ENCODE results near the gene PKDREJ.

DNA sequence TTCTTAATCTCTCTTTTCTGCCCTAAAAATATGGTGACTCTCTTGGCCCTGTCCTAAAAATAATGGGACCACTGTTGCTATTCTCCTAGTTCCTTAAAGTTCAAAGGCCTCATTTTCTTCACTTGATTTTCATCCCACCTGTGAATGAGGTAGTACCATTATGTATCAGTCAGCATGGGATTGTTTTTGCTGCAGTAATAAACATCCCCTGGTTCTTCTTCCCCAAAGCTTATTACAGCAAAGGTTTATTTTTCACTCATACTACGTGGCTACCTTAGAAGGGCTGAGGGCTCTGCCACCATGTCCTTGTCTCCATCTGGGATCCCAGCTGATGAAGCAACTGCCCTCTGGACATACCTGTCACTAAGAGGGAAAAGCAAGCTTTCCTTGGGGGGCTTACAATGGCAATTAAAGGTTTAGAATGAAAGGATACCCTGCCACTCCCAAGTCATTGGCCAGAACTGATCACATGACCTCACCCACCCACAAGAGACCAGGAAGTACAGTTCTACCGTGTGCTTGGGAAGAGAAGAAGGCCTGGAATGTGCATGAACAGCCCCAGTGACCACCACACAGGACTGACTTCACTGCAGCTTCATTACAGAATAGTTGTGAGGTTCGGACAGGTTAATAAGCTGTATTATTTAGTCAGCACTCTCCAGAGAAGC is 12.4 kb upstream of the PKDREJ start:
- TF ChIP-seq POLR2A (IDR thresholded peaks at IDR 0.05) = no peak
- TF ChIP-seq, protein P1, sequence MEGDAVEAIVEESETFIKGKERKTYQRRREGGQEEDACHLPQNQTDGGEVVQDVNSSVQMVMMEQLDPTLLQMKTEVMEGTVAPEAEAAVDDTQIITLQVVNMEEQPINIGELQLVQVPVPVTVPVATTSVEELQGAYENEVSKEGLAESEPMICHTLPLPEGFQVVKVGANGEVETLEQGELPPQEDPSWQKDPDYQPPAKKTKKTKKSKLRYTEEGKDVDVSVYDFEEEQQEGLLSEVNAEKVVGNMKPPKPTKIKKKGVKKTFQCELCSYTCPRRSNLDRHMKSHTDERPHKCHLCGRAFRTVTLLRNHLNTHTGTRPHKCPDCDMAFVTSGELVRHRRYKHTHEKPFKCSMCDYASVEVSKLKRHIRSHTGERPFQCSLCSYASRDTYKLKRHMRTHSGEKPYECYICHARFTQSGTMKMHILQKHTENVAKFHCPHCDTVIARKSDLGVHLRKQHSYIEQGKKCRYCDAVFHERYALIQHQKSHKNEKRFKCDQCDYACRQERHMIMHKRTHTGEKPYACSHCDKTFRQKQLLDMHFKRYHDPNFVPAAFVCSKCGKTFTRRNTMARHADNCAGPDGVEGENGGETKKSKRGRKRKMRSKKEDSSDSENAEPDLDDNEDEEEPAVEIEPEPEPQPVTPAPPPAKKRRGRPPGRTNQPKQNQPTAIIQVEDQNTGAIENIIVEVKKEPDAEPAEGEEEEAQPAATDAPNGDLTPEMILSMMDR (IDR thresholded peaks at IDR 0.05) = no peak
